ENCODE data around the gene ATXN2.

ATXN2 gene

GRCh38 chr12:111418594-111418880, 180.6 kb downstream of the ATXN2 start:
- TF ChIP-seq NFIC (IDR thresholded peaks at IDR 0.05) (no peak), REST (IDR thresholded peaks at IDR 0.05; ENCODE audit: low read depth) (no peak), USF1 (IDR thresholded peaks at IDR 0.05) (no peak), EGR1 (IDR thresholded peaks at IDR 0.05) (no peak), TEAD4 (IDR thresholded peaks at IDR 0.05) (no peak), CREB1 (IDR thresholded peaks at IDR 0.05; ENCODE audit: low read depth) (no peak), FOXM1 (IDR thresholded peaks at IDR 0.05; ENCODE audit: borderline replicate concordance, low read depth) (no peak), CEBPB (IDR thresholded peaks at IDR 0.05) (no peak), ZBTB7A (IDR thresholded peaks at IDR 0.05; ENCODE audit: low read depth) (no peak), YY1 (IDR thresholded peaks at IDR 0.05; ENCODE audit: low read depth) (no peak), RAD21 (IDR thresholded peaks at IDR 0.05; ENCODE audit: low read depth) (no peak), TAF1 (IDR thresholded peaks at IDR 0.05; ENCODE audit: low read depth) (no peak), EP300 (IDR thresholded peaks at IDR 0.05; ENCODE audit: borderline replicate concordance) (no peak), TCF12 (IDR thresholded peaks at IDR 0.05; ENCODE audit: low read depth) (no peak)
- TF ChIP-seq, protein P1, sequence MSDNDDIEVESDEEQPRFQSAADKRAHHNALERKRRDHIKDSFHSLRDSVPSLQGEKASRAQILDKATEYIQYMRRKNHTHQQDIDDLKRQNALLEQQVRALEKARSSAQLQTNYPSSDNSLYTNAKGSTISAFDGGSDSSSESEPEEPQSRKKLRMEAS (IDR thresholded peaks at IDR 0.05) = no peak

- no peak for TF ChIP-seq TCF12 (IDR thresholded peaks at IDR 0.05; ENCODE audit: low read depth)
- no peak for TF ChIP-seq CEBPB (IDR thresholded peaks at IDR 0.05)
- TF ChIP-seq USF1 (IDR thresholded peaks at IDR 0.05) = no peak
- TF ChIP-seq CREB1 (IDR thresholded peaks at IDR 0.05; ENCODE audit: low read depth) = no peak
- no peak for TF ChIP-seq YY1 (IDR thresholded peaks at IDR 0.05; ENCODE audit: low read depth)
- no peak for TF ChIP-seq EGR1 (IDR thresholded peaks at IDR 0.05)
- no peak for TF ChIP-seq RAD21 (IDR thresholded peaks at IDR 0.05; ENCODE audit: low read depth)
- no peak for TF ChIP-seq REST (IDR thresholded peaks at IDR 0.05; ENCODE audit: low read depth)
- TF ChIP-seq TAF1 (IDR thresholded peaks at IDR 0.05; ENCODE audit: low read depth) = no peak
- TF ChIP-seq ZBTB7A (IDR thresholded peaks at IDR 0.05; ENCODE audit: low read depth) = no peak
- TF ChIP-seq, protein P1 (IDR thresholded peaks at IDR 0.05) = no peak
- TF ChIP-seq NFIC (IDR thresholded peaks at IDR 0.05) = no peak
- TF ChIP-seq TEAD4 (IDR thresholded peaks at IDR 0.05) = no peak
- no peak for TF ChIP-seq FOXM1 (IDR thresholded peaks at IDR 0.05; ENCODE audit: borderline replicate concordance, low read depth)
Measured at GRCh38 chr12:111417784-111418593, 181.1 kb downstream of the ATXN2 start.

GRCh38 chr12:111417290-111417689, 181.8 kb downstream of the ATXN2 start:
- TF ChIP-seq CREB1 (IDR thresholded peaks at IDR 0.05; ENCODE audit: low read depth) = no peak
- TF ChIP-seq TEAD4 (IDR thresholded peaks at IDR 0.05) = no peak
- TF ChIP-seq CEBPB (IDR thresholded peaks at IDR 0.05) = no peak
- no peak for TF ChIP-seq TAF1 (IDR thresholded peaks at IDR 0.05; ENCODE audit: low read depth)
- TF ChIP-seq FOXM1 (IDR thresholded peaks at IDR 0.05; ENCODE audit: borderline replicate concordance, low read depth) = no peak
- TF ChIP-seq EP300 (IDR thresholded peaks at IDR 0.05; ENCODE audit: borderline replicate concordance) = no peak
- no peak for TF ChIP-seq REST (IDR thresholded peaks at IDR 0.05; ENCODE audit: low read depth)

GRCh38 chr12:111414711-111415252, 184.3 kb downstream of the ATXN2 start:
- no peak for TF ChIP-seq NFIC (IDR thresholded peaks at IDR 0.05)
- no peak for TF ChIP-seq EGR1 (IDR thresholded peaks at IDR 0.05)
- TF ChIP-seq EP300 (IDR thresholded peaks at IDR 0.05; ENCODE audit: borderline replicate concordance) = no peak
- no peak for TF ChIP-seq CEBPB (IDR thresholded peaks at IDR 0.05)
- no peak for TF ChIP-seq RAD21 (IDR thresholded peaks at IDR 0.05; ENCODE audit: low read depth)
- no peak for TF ChIP-seq TEAD4 (IDR thresholded peaks at IDR 0.05)
- no peak for TF ChIP-seq TAF1 (IDR thresholded peaks at IDR 0.05; ENCODE audit: low read depth)
- no peak for TF ChIP-seq CREB1 (IDR thresholded peaks at IDR 0.05; ENCODE audit: low read depth)
- TF ChIP-seq YY1 (IDR thresholded peaks at IDR 0.05; ENCODE audit: low read depth) = no peak
- TF ChIP-seq FOXM1 (IDR thresholded peaks at IDR 0.05; ENCODE audit: borderline replicate concordance, low read depth) = no peak
- no peak for TF ChIP-seq REST (IDR thresholded peaks at IDR 0.05; ENCODE audit: low read depth)
- TF ChIP-seq, protein P1 (IDR thresholded peaks at IDR 0.05) = no peak
- no peak for TF ChIP-seq USF1 (IDR thresholded peaks at IDR 0.05)
- TF ChIP-seq TCF12 (IDR thresholded peaks at IDR 0.05; ENCODE audit: low read depth) = no peak
- no peak for TF ChIP-seq ZBTB7A (IDR thresholded peaks at IDR 0.05; ENCODE audit: low read depth)

Measured in Ishikawa (cell line).